IMR-90 (cell line): ENCODE results near the gene SCAANT1. TPM values are rescaled to one million over a fixed set of nuclear protein-coding genes. Genes with fewer than 3 reads are reported as not detected.

Experiments
- ATAC-seq: fragments of 200-7000 bp; cut with Tn5 transposase; 2 replicates; pipeline ENCODE4 v1.9.1; 2020; ENCODE audit warnings: low read depth, mild to moderate bottlenecking, moderate library complexity
- BruUV-seq: library from RNA; stranded (reverse); fragments of 400-500 nt; replicated peaks from 2 replicates; lab custom pipeline; 2021; lab: Mats Ljungman, UMichigan
- CTCF ChIA-PET: fragments of 300-600 bp; formaldehyde crosslinking; extraction: SDS; loops from one replicate; lab custom pipeline; 2021; ENCODE audit warnings: antibody characterized with exemption; lab: Yijun Ruan, JAX
- POLR2A ChIA-PET: fragments of 300-600 bp; sonication (Branson Sonifier 250); formaldehyde crosslinking; loops from one replicate; lab custom pipeline; 2022; ENCODE audit warnings: antibody characterized with exemption; ENCODE audit not compliant: unreplicated experiment; lab: Charles Lee
- DNase-seq: peaks from one replicate; pipeline ENCODE4 v3.0.0; 2013
- H2AFZ ChIP-seq: replicated peaks from 2 replicates; pipeline ENCODE3; 2013; ENCODE audit warnings: low read length, mild to moderate bottlenecking; ENCODE audit not compliant: poor library complexity
- H2AK5ac ChIP-seq: 2 replicates; pipeline ENCODE4 v1.6.1; 2013; ENCODE audit warnings: low read depth, low read length, inconsistent platforms
- H2AK9ac ChIP-seq: replicated peaks from 2 replicates; pipeline ENCODE3; 2013; ENCODE audit warnings: mild to moderate bottlenecking, low read depth, low read length, moderate library complexity; ENCODE audit not compliant: poor library complexity
- H2BK120ac ChIP-seq: 2 replicates; pipeline ENCODE4 v1.6.1; 2013; ENCODE audit warnings: low read depth, low read length, inconsistent platforms
- H2BK15ac ChIP-seq: 3 replicates; pipeline ENCODE4 v1.6.1; 2013; ENCODE audit warnings: low read depth, low read length, inconsistent platforms
- H2BK20ac ChIP-seq: 2 replicates; pipeline ENCODE4 v1.6.1; 2013; ENCODE audit warnings: low read depth, mild to moderate bottlenecking, inconsistent platforms, low read length, moderate library complexity
- H2BK5ac ChIP-seq: 2 replicates; pipeline ENCODE4 v1.6.1; 2013; ENCODE audit warnings: mild to moderate bottlenecking, low read depth, low read length, inconsistent platforms; ENCODE audit not compliant: poor library complexity, severe bottlenecking
- H3K14ac ChIP-seq: replicated peaks from 2 replicates; pipeline ENCODE4 v1.6.1; 2013; ENCODE audit warnings: low read depth, low read length, inconsistent platforms
- H3K18ac ChIP-seq: 2 replicates; pipeline ENCODE4 v1.6.1; 2013; ENCODE audit warnings: low read depth, low read length, control low read depth
- H3K23ac ChIP-seq: 2 replicates; pipeline ENCODE4 v1.6.1; 2013; ENCODE audit warnings: low read depth, low read length, inconsistent platforms
- H3K27ac ChIP-seq: 2 replicates; pipeline ENCODE4 v1.5.1; 2013; ENCODE audit warnings: mild to moderate bottlenecking, control low read depth, low read length; ENCODE audit not compliant: insufficient read depth
- H3K27me3 ChIP-seq: 2 replicates; pipeline ENCODE4 v1.6.1; 2013; ENCODE audit warnings: low read length; ENCODE audit not compliant: control insufficient read depth, insufficient read depth
- H3K36me3 ChIP-seq: 2 replicates; pipeline ENCODE4 v1.6.1; 2013; ENCODE audit warnings: low read length, mixed read lengths; ENCODE audit not compliant: control insufficient read depth, insufficient read depth
- H3K4ac ChIP-seq: 2 replicates; pipeline ENCODE4 v1.6.1; 2013; ENCODE audit warnings: low read depth, low read length, inconsistent platforms
- H3K4me1 ChIP-seq: 2 replicates; pipeline ENCODE4 v1.6.1; 2013; ENCODE audit warnings: low read length, mixed read lengths; ENCODE audit not compliant: control insufficient read depth, insufficient read depth
- H3K4me2 ChIP-seq: 2 replicates; pipeline ENCODE4 v1.6.1; 2013; ENCODE audit warnings: low read depth, mild to moderate bottlenecking, control low read depth, low read length, moderate library complexity
- H3K4me3 ChIP-seq: 2 replicates; pipeline ENCODE4 v1.5.1; 2013; ENCODE audit warnings: low read depth, mild to moderate bottlenecking, control low read depth, low read length, moderate library complexity; ENCODE audit not compliant: insufficient read depth
- H3K56ac ChIP-seq: 2 replicates; pipeline ENCODE4 v1.6.1; 2013; ENCODE audit warnings: low read length, inconsistent platforms; ENCODE audit not compliant: insufficient read depth; ENCODE audit errors: extremely low read depth
- H3K79me1 ChIP-seq, 2 experiments: 2 replicates each; pipeline ENCODE4 v1.6.1; 2013; ENCODE audit warnings: low read length in 2 of 2, inconsistent platforms in 1 of 2, low read depth in 1 of 2
- H3K9ac ChIP-seq: 2 replicates; pipeline ENCODE4 v1.6.1; 2013; ENCODE audit warnings: low read depth, low read length, control low read depth
- H3K9me1 ChIP-seq: 2 replicates; pipeline ENCODE4 v1.6.1; 2013; ENCODE audit warnings: low read length, inconsistent platforms; ENCODE audit not compliant: insufficient read depth
- H3K9me3 ChIP-seq: 2 replicates; pipeline ENCODE4 v1.6.1; 2013; ENCODE audit warnings: low read length; ENCODE audit not compliant: control insufficient read depth, insufficient read depth
- H4K20me1 ChIP-seq: 2 replicates; pipeline ENCODE4 v1.6.1; 2013; ENCODE audit warnings: low read length, inconsistent platforms; ENCODE audit not compliant: insufficient read depth
- H4K5ac ChIP-seq: 2 replicates; pipeline ENCODE4 v1.6.1; 2013; ENCODE audit warnings: mild to moderate bottlenecking, low read depth, low read length, control low read depth
- H4K8ac ChIP-seq, 2 experiments: 2 replicates each; pipeline ENCODE4 v1.6.1; 2013; ENCODE audit warnings: low read depth in 2 of 2, low read length in 2 of 2, control low read depth in 1 of 2, inconsistent platforms in 1 of 2
- H4K91ac ChIP-seq: 2 replicates; pipeline ENCODE4 v1.6.1; 2013; ENCODE audit warnings: low read depth, low read length, inconsistent platforms; ENCODE audit not compliant: insufficient read depth
- BHLHE40 ChIP-seq: fragments of 150-350 bp; IDR thresholded peaks from 2 replicates; pipeline ENCODE4 v1.6.1; 2016; ENCODE audit warnings: mild to moderate bottlenecking, low read depth, low read length
- CEBPB ChIP-seq: IDR thresholded peaks from 2 replicates; pipeline ENCODE4 v1.6.1; 2012; ENCODE audit warnings: low read depth, low read length, improper control_type of control experiment
- CHD1 ChIP-seq: IDR thresholded peaks from 2 replicates; pipeline ENCODE4 v1.6.1; 2012; ENCODE audit warnings: low read depth, low read length, improper control_type of control experiment
- FOS ChIP-seq: fragments of 150-350 bp; IDR thresholded peaks from 2 replicates; pipeline ENCODE4 v1.6.1; 2016; ENCODE audit warnings: low read depth, low read length
- MAFK ChIP-seq: IDR thresholded peaks from 2 replicates; pipeline ENCODE4 v1.6.1; 2012; ENCODE audit warnings: low read depth, low read length, improper control_type of control experiment
- MAZ ChIP-seq: IDR thresholded peaks from 2 replicates; pipeline ENCODE4 v1.6.1; 2012; ENCODE audit warnings: low read depth, mild to moderate bottlenecking, low read length, improper control_type of control experiment, moderate library complexity, borderline replicate concordance
- MXI1 ChIP-seq: IDR thresholded peaks from 2 replicates; pipeline ENCODE4 v1.6.1; 2012; ENCODE audit warnings: low read depth, mild to moderate bottlenecking, low read length, moderate library complexity, borderline replicate concordance
- NFE2L2 ChIP-seq: fragments of 150-350 bp; IDR thresholded peaks from 2 replicates; pipeline ENCODE4 v1.6.1; 2016; ENCODE audit warnings: low read depth, mild to moderate bottlenecking, low read length
- POLR2A ChIP-seq: IDR thresholded peaks from 2 replicates; pipeline ENCODE4 v1.6.1; 2012; ENCODE audit warnings: mild to moderate bottlenecking, low read depth, low read length
- RAD21 ChIP-seq: IDR thresholded peaks from 2 replicates; pipeline ENCODE4 v1.6.1; 2012; ENCODE audit warnings: low read length, improper control_type of control experiment
- RCOR1 ChIP-seq: IDR thresholded peaks from 2 replicates; pipeline ENCODE4 v1.6.1; 2012; ENCODE audit warnings: mild to moderate bottlenecking, low read length, improper control_type of control experiment; ENCODE audit not compliant: insufficient replicate concordance
- RFX5 ChIP-seq: IDR thresholded peaks from 2 replicates; pipeline ENCODE4 v1.8.0; 2012; ENCODE audit warnings: low read depth, mild to moderate bottlenecking, low read length, moderate library complexity
- SMC3 ChIP-seq: fragments of 150-350 bp; IDR thresholded peaks from 2 replicates; pipeline ENCODE4 v1.6.1; 2016; ENCODE audit warnings: low read depth, mild to moderate bottlenecking, antibody characterized with exemption, low read length, moderate library complexity
- USF2 ChIP-seq: fragments of 150-350 bp; IDR thresholded peaks from 2 replicates; pipeline ENCODE4 v1.6.1; 2017; ENCODE audit warnings: mild to moderate bottlenecking, antibody characterized with exemption, low read length, low read depth
- WGBS, 2 experiments: methylation state at CpG; one replicate each; pipeline versions ENCODE4 v1.1.5 to v1.1.7; 2013; ENCODE audit warnings: missing lambda C conversion rate in 2 of 2; ENCODE audit not compliant: insufficient read length in 1 of 2; ENCODE audit errors: extremely low coverage in 2 of 2; 5-methylcytosine and 5-hydroxymethylcytosine counted together
- dilution Hi-C: fragments of 300-500 bp; cut with HindIII; formaldehyde crosslinking; loops from one replicate; pipeline ENCODE4 v1.14.3; 2018; ENCODE audit warnings: low sequenced_read_pairs; ENCODE audit not compliant: unreplicated experiment
- in situ Hi-C: fragments of 300-500 bp; cut with MboI; formaldehyde crosslinking; loops from 3 replicates; pipeline ENCODE4 v1.14.3; 2019; ENCODE audit warnings: low sequenced_read_pairs, inconsistent platforms, mixed read lengths
- intact Hi-C: fragments of 100-400 bp; cut with micrococcal nuclease; formaldehyde crosslinking; loops from 2 replicates; pipeline ENCODE4 v1.10.0; 2022
- polyA plus RNA-seq, 3 experiments: library from polyadenylated mRNA; depleted of rRNA; stranded (reverse); fragments of >200 nt; gene quantifications; 2 replicates each; pipeline ENCODE4 v1.2.3, GENCODE V29; 2012; ENCODE audit warnings: low replicate concordance in 1 of 3
- total RNA-seq: library from RNA; depleted of rRNA; stranded (reverse); fragments of >200 nt; gene quantifications from 2 replicates; pipeline ENCODE4 v1.2.3, GENCODE V29; 2012
- TF ChIP-seq, protein P1 (sequence below): conservative IDR thresholded peaks from 2 replicates; pipeline ENCODE4 v1.5.1; 2012; ENCODE audit warnings: mild to moderate bottlenecking, low read depth, low read length, improper control_type of control experiment

The SCAANT1 gene
- total and polyA plus RNA-seq, 2 of the 4 experiments (the other 2 are of a cell fraction) = not detected

- no peak for TF ChIP-seq NFE2L2
- no peak for TF ChIP-seq CEBPB
Observed at GRCh38 chr3:63905731-63906620, 6.2 kb downstream of the SCAANT1 start (continued).

- H2AFZ ChIP-seq = no peak overlapping the region
- no peak overlapping the region for H2BK20ac ChIP-seq
- H3K79me1 ChIP-seq = peaks cover 21 to 52% of the 10 kb centered on the region in 2 experiments
- POLR2A ChIA-PET = no interaction called here
- no peak overlapping the region for H3K4me2 ChIP-seq
- no peak overlapping the region for H3K18ac ChIP-seq
- peaks cover 8% of the 10 kb centered on the region; the same call in 1 of the 2 replicates for H3K9me1 ChIP-seq
- no peak overlapping the region for H3K4me3 ChIP-seq
- no peak for DNase-seq
- H2BK5ac ChIP-seq = no peak overlapping the region
- H4K5ac ChIP-seq = no peak overlapping the region
- no peak overlapping the region for H2AK9ac ChIP-seq
- in situ Hi-C loops = no loop called here
- no TSS peak for BruUV-seq
- no peak overlapping the region for H2AK5ac ChIP-seq
- H3K9ac ChIP-seq = no peak overlapping the region
- H2BK120ac ChIP-seq = no peak overlapping the region
- no peak overlapping the region for H4K8ac ChIP-seq
- no peak overlapping the region for H3K23ac ChIP-seq
- H3K14ac ChIP-seq = no peak overlapping the region
- intact Hi-C loops = no loop called here
- WGBS, 2 experiments = no CpG with 5 or more reads among the region's 2 CpGs
- peaks cover 3% of the 10 kb centered on the region; the same call in 1 of the 2 replicates for H3K4me1 ChIP-seq
- H3K56ac ChIP-seq = no peak overlapping the region
- no peaks in the 10 kb centered on the region for H3K27me3 ChIP-seq
- no peak for ATAC-seq
- peaks cover 14% of the 10 kb centered on the region for H3K36me3 ChIP-seq
- H2BK15ac ChIP-seq = no peak overlapping the region
- dilution Hi-C loops = no loop called here
- H3K27ac ChIP-seq = no peak overlapping the region
- no peaks in the 10 kb centered on the region for H3K9me3 ChIP-seq
- H4K91ac ChIP-seq = no peak overlapping the region
- peaks cover 14% of the 10 kb centered on the region; the same call in 1 of the 2 replicates for H4K20me1 ChIP-seq
- H3K4ac ChIP-seq = no peak overlapping the region
- CTCF ChIA-PET = no interaction called here
- TF ChIP-seq MAFK (no peak), CEBPB (no peak), CHD1 (no peak), MAZ (no peak), NFE2L2 (no peak), FOS (no peak), MXI1 (no peak), POLR2A (no peak), SMC3 (no peak), RCOR1 (no peak), USF2 (no peak), RAD21 (no peak), BHLHE40 (no peak), RFX5 (no peak)
- TF ChIP-seq, protein P1, sequence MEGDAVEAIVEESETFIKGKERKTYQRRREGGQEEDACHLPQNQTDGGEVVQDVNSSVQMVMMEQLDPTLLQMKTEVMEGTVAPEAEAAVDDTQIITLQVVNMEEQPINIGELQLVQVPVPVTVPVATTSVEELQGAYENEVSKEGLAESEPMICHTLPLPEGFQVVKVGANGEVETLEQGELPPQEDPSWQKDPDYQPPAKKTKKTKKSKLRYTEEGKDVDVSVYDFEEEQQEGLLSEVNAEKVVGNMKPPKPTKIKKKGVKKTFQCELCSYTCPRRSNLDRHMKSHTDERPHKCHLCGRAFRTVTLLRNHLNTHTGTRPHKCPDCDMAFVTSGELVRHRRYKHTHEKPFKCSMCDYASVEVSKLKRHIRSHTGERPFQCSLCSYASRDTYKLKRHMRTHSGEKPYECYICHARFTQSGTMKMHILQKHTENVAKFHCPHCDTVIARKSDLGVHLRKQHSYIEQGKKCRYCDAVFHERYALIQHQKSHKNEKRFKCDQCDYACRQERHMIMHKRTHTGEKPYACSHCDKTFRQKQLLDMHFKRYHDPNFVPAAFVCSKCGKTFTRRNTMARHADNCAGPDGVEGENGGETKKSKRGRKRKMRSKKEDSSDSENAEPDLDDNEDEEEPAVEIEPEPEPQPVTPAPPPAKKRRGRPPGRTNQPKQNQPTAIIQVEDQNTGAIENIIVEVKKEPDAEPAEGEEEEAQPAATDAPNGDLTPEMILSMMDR = no peak
Observed at GRCh38 chr3:63900459-63900858, 11.7 kb downstream of the SCAANT1 start.
